AG04450 (cell line): ENCODE data around the gene PIGL. TPM values are rescaled to one million over a fixed set of nuclear protein-coding genes. Genes with fewer than 3 reads are reported as not detected.
A peak's percentile ranks its signal among the peaks of the same experiment; 100 is the strongest.
"Not testable (repeated sequence)": the region's sequence is repeated elsewhere in the genome, so short reads cannot be mapped to it uniquely, and the experiment has no call there.

ENCODE experiments used
- CTCF ChIA-PET: fragments of 300-600, 350-600 bp; formaldehyde crosslinking; extraction: SDS; loops from one replicate; lab custom pipeline; 2022; ENCODE audit warnings: antibody characterized with exemption, inconsistent platforms; lab: Charles Lee
- POLR2A ChIA-PET: fragments of 350-600 bp; formaldehyde crosslinking; extraction: SDS; loops from one replicate; lab custom pipeline; 2021; ENCODE audit warnings: antibody characterized with exemption, inconsistent platforms; lab: Yijun Ruan, JAX
- DNase-seq: peaks from one replicate; pipeline ENCODE4 v3.0.0-alpha.2; 2011; ENCODE audit warnings: low read depth, low spot score
- H3K27ac ChIP-seq: one replicate; pipeline ENCODE4 v1.5.1; 2012; ENCODE audit warnings: low read depth, low read length, control low read depth
- H3K27me3 ChIP-seq: one replicate; pipeline ENCODE4 v1.6.0; 2012; ENCODE audit warnings: low read length; ENCODE audit not compliant: control insufficient read depth, insufficient read depth
- H3K4me3 ChIP-seq: 2 replicates; pipeline ENCODE4 v1.5.1; 2011; ENCODE audit warnings: mild to moderate bottlenecking, low read depth, low read length, control low read depth
- H3K9me3 ChIP-seq: 2 replicates; pipeline ENCODE4 v1.5.1; 2012; ENCODE audit warnings: low read length; ENCODE audit not compliant: control insufficient read depth, insufficient read depth
- CTCF ChIP-seq: IDR thresholded peaks from 2 replicates; pipeline ENCODE4 v1.5.1; 2011; ENCODE audit warnings: low read depth, low read length, control low read depth, inconsistent platforms
- polyA plus RNA-seq: library from polyadenylated mRNA; depleted of rRNA; stranded (reverse); fragments of >200 nt; gene quantifications from 2 replicates; pipeline ENCODE4 v1.2.3, GENCODE V29; 2011

The PIGL gene
- polyA plus RNA-seq, 1 experiment = 16.5 TPM

- DNase-seq = no peak
- no peaks in the 10 kb centered on the region; the same call in 1 of the 2 replicates for H3K9me3 ChIP-seq
- H3K4me3 ChIP-seq = no peak overlapping the region
- H3K27me3 ChIP-seq = no peaks in the 10 kb centered on the region
- H3K27ac ChIP-seq = no peak overlapping the region
- POLR2A ChIA-PET = no interaction called here
- no peak for TF ChIP-seq CTCF
- CTCF ChIA-PET = interaction anchor here (0.7 to 1.3 kb wide), 2 partner anchors 9 to 154 kb away, joined by 3 to 6 read pairs; no protein-coding TSS in a partner anchor
These were observed 17.9 kb upstream of the PIGL start for GRCh38 chr17:16199093-16199492.

- POLR2A ChIA-PET, CTCF ChIA-PET: not testable (repeated sequence)
These were observed 15.3 kb upstream of the PIGL start for GRCh38 chr17:16201693-16202131.

GRCh38 chr17:16202554-16203500 lies 14.2 kb upstream of the PIGL start:
- POLR2A ChIA-PET, H3K27me3 ChIP-seq, H3K9me3 ChIP-seq, DNase-seq, H3K4me3 ChIP-seq: not testable (repeated sequence)
- H3K27ac ChIP-seq = peak overlapping the region; percentile 31
- CTCF ChIA-PET = interaction anchor here (0.6 kb wide), 1 partner anchor 15 kb away, joined by 4 read pairs; no protein-coding TSS in a partner anchor

More at GRCh38 chr17:16201693-16202131, 15.3 kb upstream of the PIGL start:
- H3K4me3 ChIP-seq, DNase-seq, H3K27ac ChIP-seq, H3K27me3 ChIP-seq, H3K9me3 ChIP-seq: not testable (repeated sequence)

GRCh38 chr17:16204763-16205162 lies 12.2 kb upstream of the PIGL start:
- CTCF ChIA-PET, DNase-seq, H3K27me3 ChIP-seq, H3K9me3 ChIP-seq, H3K4me3 ChIP-seq, H3K27ac ChIP-seq, POLR2A ChIA-PET: not testable (repeated sequence)

- ChIA-PET POLR2A (no interaction called here), CTCF (interaction anchor here (1.4 kb wide), 1 partner anchor 197 kb away, joined by 3 read pairs; no protein-coding TSS in a partner anchor)
- TF ChIP-seq CTCF = no peak
- H3K9me3 ChIP-seq = peaks cover 4% of the 10 kb centered on the region; the same call in 1 of the 2 replicates
- no peak overlapping the region for H3K27ac ChIP-seq
- no peaks in the 10 kb centered on the region for H3K27me3 ChIP-seq
- H3K4me3 ChIP-seq = no peak overlapping the region
- DNase-seq = no peak
These were observed 5.4 kb upstream of the PIGL start for GRCh38 chr17:16211590-16211989.

- CTCF ChIA-PET = interaction anchor here (0.6 to 1.8 kb wide), 2 partner anchors 151 to 309 kb away, joined by 3 to 4 read pairs; no protein-coding TSS in a partner anchor
- POLR2A ChIA-PET = no interaction called here
- H3K4me3 ChIP-seq = no peak overlapping the region
- no peak for DNase-seq
- no peak for TF ChIP-seq CTCF
- H3K27me3 ChIP-seq = no peaks in the 10 kb centered on the region
- no peak overlapping the region for H3K27ac ChIP-seq
- H3K9me3 ChIP-seq = peaks cover 4% of the 10 kb centered on the region; the same call in 1 of the 2 replicates
These were observed 4.2 kb upstream of the PIGL start for GRCh38 chr17:16212793-16213192.
